Liver (tissue), 9 donors: ENCODE data around the gene IFTAP. TPM values are rescaled to one million over a fixed set of nuclear protein-coding genes. Genes with fewer than 3 reads are reported as not detected.

Source experiments
- DNase-seq: peaks from one replicate; pipeline ENCODE4 v3.0.0-alpha.2; 2017; ENCODE audit warnings: low spot score
- H3K27ac ChIP-seq, 2 donors: one replicate each; pipeline ENCODE4 v1.7.0; 2013; ENCODE audit warnings: inconsistent platforms in 2 of 2, low read length in 2 of 2, control low read depth in 1 of 2, low read depth in 1 of 2, mild to moderate bottlenecking in 1 of 2
- H3K27me3 ChIP-seq, 4 donors: one replicate each; pipeline versions ENCODE4 v1.6.1 to v1.7.0; 2013; ENCODE audit warnings: low read length in 3 of 4, inconsistent platforms in 1 of 4, mild to moderate bottlenecking in 1 of 4, moderate library complexity in 1 of 4; ENCODE audit not compliant: control insufficient read depth in 4 of 4, insufficient read depth in 4 of 4
- H3K36me3 ChIP-seq, 4 donors: one replicate each; pipeline versions ENCODE4 v1.6.1 to v1.7.0; 2013; ENCODE audit warnings: low read length in 3 of 4, mild to moderate bottlenecking in 3 of 4, low read depth in 1 of 4, moderate library complexity in 1 of 4; ENCODE audit not compliant: control insufficient read depth in 4 of 4, insufficient read depth in 3 of 4
- H3K4me1 ChIP-seq, 4 donors: one replicate each; pipeline versions ENCODE4 v1.6.1 to v1.7.0; 2013; ENCODE audit warnings: low read length in 3 of 4, mild to moderate bottlenecking in 3 of 4, moderate library complexity in 1 of 4; ENCODE audit not compliant: control insufficient read depth in 4 of 4, insufficient read depth in 4 of 4
- H3K4me3 ChIP-seq, 3 donors: one replicate each; pipeline versions ENCODE4 v1.6.1 to v1.7.0; 2013; ENCODE audit warnings: low read length in 3 of 3, control low read depth in 1 of 3, low read depth in 1 of 3, mild to moderate bottlenecking in 1 of 3
- H3K9ac ChIP-seq, 2 donors: one replicate each; pipeline ENCODE4 v1.7.0; 2013; ENCODE audit warnings: low read length in 2 of 2, mild to moderate bottlenecking in 2 of 2, moderate library complexity in 2 of 2, control low read depth in 1 of 2, low read depth in 1 of 2
- H3K9me3 ChIP-seq, 4 donors: one replicate each; pipeline versions ENCODE4 v1.6.1 to v1.7.0; 2013; ENCODE audit warnings: low read length in 3 of 4; ENCODE audit not compliant: control insufficient read depth in 4 of 4
- FOXA1 ChIP-seq: IDR thresholded peaks from 2 replicates; pipeline ENCODE4 v1.6.1; 2016; ENCODE audit warnings: antibody characterized with exemption
- FOXA2 ChIP-seq: IDR thresholded peaks from 2 replicates; pipeline ENCODE4 v1.6.1; 2016; ENCODE audit warnings: antibody characterized with exemption
- GABPA ChIP-seq, 2 donors: IDR thresholded peaks in 1 of 2; conservative IDR thresholded peaks in 1 of 2; 2 replicates each; pipeline ENCODE4 v1.6.1; 2016; ENCODE audit warnings: antibody characterized with exemption in 2 of 2, mild to moderate bottlenecking in 1 of 2, moderate library complexity in 1 of 2
- HNF4A ChIP-seq, 2 donors: conservative IDR thresholded peaks; 2 replicates each; pipeline ENCODE4 v1.6.1; 2016; ENCODE audit warnings: antibody characterized with exemption in 2 of 2, mild to moderate bottlenecking in 2 of 2
- HNF4G ChIP-seq: IDR thresholded peaks from 2 replicates; pipeline ENCODE4 v1.6.1; 2016; ENCODE audit warnings: antibody characterized with exemption
- JUND ChIP-seq, 2 donors: IDR thresholded peaks; 2 replicates each; pipeline ENCODE4 v1.6.1; 2016; ENCODE audit warnings: antibody characterized with exemption in 2 of 2
- NR2F2 ChIP-seq: IDR thresholded peaks from 2 replicates; pipeline ENCODE4 v1.6.1; 2016; ENCODE audit warnings: antibody characterized with exemption
- RAD21 ChIP-seq, 2 donors: IDR thresholded peaks; 2 replicates each; pipeline ENCODE4 v1.6.1; 2016; ENCODE audit warnings: antibody characterized with exemption in 2 of 2, mild to moderate bottlenecking in 2 of 2
- REST ChIP-seq: IDR thresholded peaks from 2 replicates; pipeline ENCODE4 v1.6.1; 2016; ENCODE audit warnings: antibody characterized with exemption, mild to moderate bottlenecking
- RXRA ChIP-seq, 2 donors: IDR thresholded peaks; 2 replicates each; pipeline ENCODE4 v1.6.1; 2017 to 2018; ENCODE audit warnings: antibody characterized with exemption in 2 of 2, mild to moderate bottlenecking in 1 of 2
- TAF1 ChIP-seq: conservative IDR thresholded peaks from 2 replicates; pipeline ENCODE4 v1.6.1; 2016; ENCODE audit warnings: antibody characterized with exemption, mild to moderate bottlenecking
- YY1 ChIP-seq: IDR thresholded peaks from 2 replicates; pipeline ENCODE4 v1.6.1; 2016; ENCODE audit warnings: antibody characterized with exemption, mild to moderate bottlenecking
- ZBTB33 ChIP-seq: IDR thresholded peaks from 2 replicates; pipeline ENCODE4 v1.6.1; 2016; ENCODE audit warnings: antibody characterized with exemption
- WGBS: extraction: QIAGEN DNeasy Blood & Tissue Kit; methylation state at CpG from one replicate; pipeline ENCODE4 v1.1.7; 2013; 5-methylcytosine and 5-hydroxymethylcytosine counted together
- polyA plus RNA-seq, 2 donors: library from polyadenylated mRNA; stranded (reverse) in 1 of 2; unstranded in 1 of 2; fragments of 200-250 nt in 1 of 2; fragments of >200 nt in 1 of 2; fragmentation: Nextera tagmentation in 1 of 2; extraction: Ambion mirVana in 1 of 2; gene quantifications; one replicate each; pipeline versions ENCODE4 v1.2.1 to v1.2.3, GENCODE V29; 2013 to 2015
- total RNA-seq, 2 donors: library from RNA; depleted of rRNA; stranded (reverse); fragments of >200 nt; gene quantifications; one replicate each; pipeline ENCODE4 v1.2.3, GENCODE V29; 2014
- TF ChIP-seq, protein P1 (sequence below): fragments of 150-350 bp; IDR thresholded peaks from 2 replicates; pipeline ENCODE4 v1.5.1; 2017; ENCODE audit warnings: improper control_type of control experiment, low read depth, low read length; ENCODE audit not compliant: missing input control
- TF ChIP-seq, protein P2 (sequence below): IDR thresholded peaks from 2 replicates; pipeline ENCODE4 v1.6.1; 2016; ENCODE audit warnings: antibody characterized with exemption
- donor health status: healthy.
- donor health status: healthy.
- donor health status: healthy.
- donor health status: healthy.
- donor health status: healthy.

The IFTAP gene
- total and polyA plus RNA-seq, 4 donors, result 9.5 to 10.2 (median 9.7) TPM

GRCh38 chr11:36684840-36685801 lies 90.8 kb downstream of the IFTAP start:
- no peak overlapping the region for H3K27ac ChIP-seq
- no peaks in the 10 kb centered on the region for H3K4me1 ChIP-seq
- H3K27me3 ChIP-seq, result no peaks in the 10 kb centered on the region
- no peak overlapping the region for H3K4me3 ChIP-seq
- no peak for DNase-seq
- H3K9me3 ChIP-seq, result no peaks in the 10 kb centered on the region
- TF ChIP-seq ZBTB33, result no peak
- TF ChIP-seq HNF4A (conservative IDR thresholded peaks at IDR 0.05), result no peak
- TF ChIP-seq JUND (IDR thresholded peaks at IDR 0.05), result no peak
- no peak for TF ChIP-seq YY1
- TF ChIP-seq, protein P1, sequence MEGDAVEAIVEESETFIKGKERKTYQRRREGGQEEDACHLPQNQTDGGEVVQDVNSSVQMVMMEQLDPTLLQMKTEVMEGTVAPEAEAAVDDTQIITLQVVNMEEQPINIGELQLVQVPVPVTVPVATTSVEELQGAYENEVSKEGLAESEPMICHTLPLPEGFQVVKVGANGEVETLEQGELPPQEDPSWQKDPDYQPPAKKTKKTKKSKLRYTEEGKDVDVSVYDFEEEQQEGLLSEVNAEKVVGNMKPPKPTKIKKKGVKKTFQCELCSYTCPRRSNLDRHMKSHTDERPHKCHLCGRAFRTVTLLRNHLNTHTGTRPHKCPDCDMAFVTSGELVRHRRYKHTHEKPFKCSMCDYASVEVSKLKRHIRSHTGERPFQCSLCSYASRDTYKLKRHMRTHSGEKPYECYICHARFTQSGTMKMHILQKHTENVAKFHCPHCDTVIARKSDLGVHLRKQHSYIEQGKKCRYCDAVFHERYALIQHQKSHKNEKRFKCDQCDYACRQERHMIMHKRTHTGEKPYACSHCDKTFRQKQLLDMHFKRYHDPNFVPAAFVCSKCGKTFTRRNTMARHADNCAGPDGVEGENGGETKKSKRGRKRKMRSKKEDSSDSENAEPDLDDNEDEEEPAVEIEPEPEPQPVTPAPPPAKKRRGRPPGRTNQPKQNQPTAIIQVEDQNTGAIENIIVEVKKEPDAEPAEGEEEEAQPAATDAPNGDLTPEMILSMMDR, result no peak
- no peak for TF ChIP-seq GABPA (IDR thresholded peaks at IDR 0.05 in 1 of 2, conservative IDR thresholded peaks at IDR 0.05 in 1 of 2)
- no peak for TF ChIP-seq NR2F2
- no peak for TF ChIP-seq HNF4G
- no peak for TF ChIP-seq REST
- no peak for TF ChIP-seq FOXA1
- TF ChIP-seq TAF1, result no peak
- 64% methylated on average over 12 of the region's 12 CpGs for WGBS
- H3K36me3 ChIP-seq, result no peaks in the 10 kb centered on the region
- H3K9ac ChIP-seq, result no peak overlapping the region

- H3K4me1 ChIP-seq, result no peaks in the 10 kb centered on the region
- H3K27me3 ChIP-seq, result no peaks in the 10 kb centered on the region
- DNase-seq, result no peak
- no peak overlapping the region for H3K4me3 ChIP-seq
- H3K9me3 ChIP-seq, result no peaks in the 10 kb centered on the region
- H3K27ac ChIP-seq, result no peak overlapping the region
- no peak overlapping the region for H3K9ac ChIP-seq
- 64% methylated on average over 2 of the region's 2 CpGs for WGBS
- H3K36me3 ChIP-seq, result no peaks in the 10 kb centered on the region
- TF ChIP-seq FOXA2, result no peak
- TF ChIP-seq, protein P2, sequence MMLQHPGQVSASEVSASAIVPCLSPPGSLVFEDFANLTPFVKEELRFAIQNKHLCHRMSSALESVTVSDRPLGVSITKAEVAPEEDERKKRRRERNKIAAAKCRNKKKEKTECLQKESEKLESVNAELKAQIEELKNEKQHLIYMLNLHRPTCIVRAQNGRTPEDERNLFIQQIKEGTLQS, result no peak
- TF ChIP-seq RAD21 (IDR thresholded peaks at IDR 0.05), result no peak
- no peak for TF ChIP-seq JUND (IDR thresholded peaks at IDR 0.05)
- no peak for TF ChIP-seq GABPA (IDR thresholded peaks at IDR 0.05 in 1 of 2, conservative IDR thresholded peaks at IDR 0.05 in 1 of 2)
- TF ChIP-seq, protein P1, result no peak
- TF ChIP-seq FOXA1, result no peak
- TF ChIP-seq RXRA (IDR thresholded peaks at IDR 0.05), result no peak
- no peak for TF ChIP-seq YY1
- TF ChIP-seq ZBTB33, result no peak
Measured at GRCh38 chr11:36688132-36688531, 93.8 kb downstream of the IFTAP start.
